GM19025 (cell line): ENCODE results near the gene PXDC1.

Source experiments
- ATAC-seq: cut with Tn5 transposase; IDR thresholded peaks from one replicate; pipeline ENCODE4 v1.9.1; 2021; ENCODE audit warnings: mild to moderate bottlenecking, low read depth, moderate library complexity; ENCODE audit not compliant: unreplicated experiment

Gene PXDC1

GRCh38 chr6:3719462-3720308 lies 31.8 kb downstream of the PXDC1 start:
- ATAC-seq: no peak

GRCh38 chr6:3718407-3718806 lies 33.1 kb downstream of the PXDC1 start:
- no peak for ATAC-seq

DNA sequence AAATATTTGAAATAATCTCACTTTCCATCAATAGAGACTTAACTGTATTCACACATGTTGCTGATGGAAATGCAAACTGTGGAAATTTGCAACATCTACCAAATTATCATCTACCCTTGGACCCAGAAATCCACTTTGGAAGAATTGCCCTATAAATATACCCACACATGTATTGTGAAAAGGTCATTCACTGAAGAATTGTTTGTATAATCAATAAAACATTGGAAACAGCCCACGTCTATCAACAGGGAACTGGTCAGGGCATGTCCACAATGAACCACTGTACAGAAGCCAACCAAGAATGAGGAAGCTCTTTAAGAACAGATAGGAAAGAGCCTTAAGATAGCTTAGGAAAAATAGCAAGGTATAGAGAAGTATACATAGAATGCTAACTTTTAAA lies 36.2 kb downstream of the PXDC1 start:
- no peak for ATAC-seq

GRCh38 chr6:3714768-3715167 lies 36.7 kb downstream of the PXDC1 start:
- ATAC-seq: no peak

DNA sequence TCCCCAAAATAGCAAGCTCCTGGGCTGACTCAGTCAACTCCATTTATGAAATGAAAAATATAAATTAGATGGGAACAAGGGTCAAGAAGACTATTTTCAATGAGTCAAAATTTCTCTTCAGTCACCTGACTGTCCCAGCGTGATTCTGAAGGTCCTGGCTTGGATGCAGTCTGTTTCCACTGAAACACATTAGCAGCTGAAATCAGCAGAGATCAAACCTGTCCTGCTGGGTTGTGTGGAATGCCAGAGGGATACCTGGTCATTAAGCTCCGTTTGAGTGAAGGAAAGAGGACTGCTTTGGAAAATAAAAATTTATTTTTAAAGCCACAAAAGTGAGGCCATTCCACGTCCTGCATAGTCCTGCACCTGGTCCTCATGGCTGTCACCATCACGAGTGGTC lies 37.4 kb downstream of the PXDC1 start:
- no peak for ATAC-seq

DNA sequence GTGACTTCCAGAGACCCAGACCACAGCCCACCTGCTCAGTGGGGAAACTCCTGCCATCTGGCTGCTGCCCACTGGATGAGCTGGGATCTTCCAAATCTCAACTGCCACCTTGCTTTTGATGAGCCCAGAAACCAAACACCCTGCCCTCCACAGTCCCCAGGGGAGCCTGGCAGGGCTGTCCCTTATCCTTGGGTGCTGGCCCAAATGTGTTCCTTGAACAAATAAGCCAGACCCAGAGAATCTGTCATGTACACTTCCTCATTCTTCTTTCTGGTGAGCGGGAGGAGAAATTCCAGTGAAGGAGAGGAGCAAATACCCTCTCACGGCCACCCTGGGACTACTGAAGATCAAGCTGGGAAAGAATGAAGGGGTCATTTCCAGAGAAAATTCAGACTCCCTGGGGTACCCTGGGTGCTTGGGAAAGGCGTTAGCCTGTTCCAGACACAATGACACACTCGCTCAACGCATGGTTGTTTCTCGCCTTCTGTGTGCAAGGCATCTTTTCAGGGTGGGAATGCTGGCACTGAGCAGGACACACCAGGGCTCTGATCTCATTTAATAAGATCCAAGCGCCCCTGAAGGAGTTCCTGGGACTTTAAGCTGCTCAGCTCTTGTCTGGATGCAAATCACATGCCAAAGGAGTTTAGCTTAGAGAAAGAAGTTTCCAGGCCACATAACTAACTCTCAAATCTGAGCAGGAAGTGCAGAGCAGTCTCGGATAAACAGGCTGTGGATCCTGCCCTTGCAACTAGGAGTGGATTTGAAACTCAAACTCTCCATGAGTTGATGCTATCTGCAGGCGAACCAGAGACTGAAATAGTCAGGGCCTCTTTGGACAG lies 38.5 kb downstream of the PXDC1 start:
- no peak for ATAC-seq

- ATAC-seq: no peak
These were observed 39.7 kb downstream of the PXDC1 start for GRCh38 chr6:3711776-3712175.

- no peak for ATAC-seq
These were observed 41.1 kb downstream of the PXDC1 start for GRCh38 chr6:3710403-3710802.

DNA sequence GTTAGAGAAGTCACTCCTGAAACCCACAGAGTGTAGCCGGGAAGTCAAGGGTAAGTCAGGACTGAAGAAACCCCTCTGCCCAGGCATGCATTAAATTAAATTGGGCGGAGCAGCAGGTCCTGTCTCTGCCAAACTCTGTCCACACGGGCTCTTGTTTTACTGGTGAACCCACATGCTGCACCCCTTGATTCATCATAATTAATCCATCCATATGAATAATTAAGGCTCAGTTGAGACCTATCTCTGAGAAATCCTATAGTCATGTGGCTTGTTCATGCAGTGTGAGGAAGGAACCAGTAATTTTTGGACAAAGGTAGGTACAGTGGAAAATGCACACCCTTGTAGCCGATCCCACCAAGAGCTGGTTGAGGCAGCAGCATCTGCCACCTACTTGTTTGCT lies 43.0 kb downstream of the PXDC1 start:
- no peak for ATAC-seq

DNA sequence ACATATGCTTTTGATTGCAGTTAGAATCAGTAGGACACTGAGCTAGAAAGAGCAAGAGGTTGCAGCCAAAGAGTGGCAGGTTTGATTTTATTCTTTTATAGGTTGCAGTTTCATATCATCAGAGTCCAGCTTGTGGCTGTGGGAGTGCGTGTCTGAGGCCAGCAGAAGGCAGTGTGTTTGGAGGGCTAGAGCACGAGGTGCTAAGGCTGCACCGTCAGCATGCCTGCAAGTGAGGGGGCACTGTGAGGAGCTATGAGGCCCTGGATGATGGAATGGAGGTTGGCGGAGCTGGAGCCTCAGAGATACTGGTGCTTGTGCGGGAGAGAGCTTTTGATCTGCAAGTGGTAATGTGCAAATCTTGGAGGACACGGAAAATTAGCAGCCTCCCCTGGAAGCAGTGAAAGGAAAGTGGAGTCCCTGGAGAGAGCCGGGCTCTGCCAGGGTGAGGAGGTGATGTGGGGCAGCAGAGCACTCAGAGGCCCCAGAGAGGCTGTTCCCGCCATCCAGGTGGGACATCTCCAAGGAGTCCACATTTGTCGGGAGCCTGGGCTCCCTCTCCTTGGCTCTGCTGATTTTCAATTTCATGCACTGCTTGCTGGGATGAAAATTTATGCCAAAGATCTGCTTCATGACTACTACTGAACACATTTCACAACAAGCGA lies 43.6 kb downstream of the PXDC1 start:
- ATAC-seq: no peak

- ATAC-seq: no peak
These were observed 44.5 kb downstream of the PXDC1 start for GRCh38 chr6:3707024-3707423.

DNA sequence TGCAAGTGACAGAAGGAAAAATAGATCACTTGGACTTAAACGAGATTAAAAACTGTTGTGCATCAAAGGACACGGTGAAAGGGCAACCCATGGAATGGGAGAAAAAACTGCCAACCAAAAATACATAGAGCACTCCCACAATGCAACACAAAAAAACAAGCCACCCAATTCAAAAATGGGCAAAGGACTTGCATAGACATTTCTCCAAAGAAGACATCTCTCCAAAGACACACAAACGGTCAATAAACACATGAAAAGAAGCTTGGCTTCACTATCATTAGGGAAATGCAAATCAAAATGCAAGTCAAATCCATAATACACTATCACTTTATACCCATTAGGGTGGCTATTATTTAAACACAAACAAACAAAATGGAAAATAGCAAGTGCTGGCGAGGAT lies 45.0 kb downstream of the PXDC1 start:
- no peak for ATAC-seq

DNA sequence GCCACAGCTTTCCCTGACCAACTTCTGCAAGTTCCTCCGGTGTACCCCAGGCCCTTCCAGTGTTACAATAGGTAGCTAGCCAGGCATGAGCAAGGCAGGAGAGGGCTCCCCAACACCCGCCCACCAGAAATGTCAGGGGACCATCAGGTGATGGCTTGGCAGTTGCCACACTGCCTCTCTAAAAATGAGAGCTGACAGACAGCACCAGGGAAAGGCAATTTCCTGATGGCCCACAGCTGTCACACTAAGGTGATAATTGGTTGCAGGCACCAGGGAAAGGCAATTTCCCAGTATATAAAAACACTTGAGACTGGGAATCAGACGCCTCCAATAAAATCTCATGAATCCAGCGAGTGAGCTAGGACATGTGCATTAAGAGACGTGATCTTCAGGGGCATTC lies 49.9 kb downstream of the PXDC1 start:
- ATAC-seq: no peak

DNA sequence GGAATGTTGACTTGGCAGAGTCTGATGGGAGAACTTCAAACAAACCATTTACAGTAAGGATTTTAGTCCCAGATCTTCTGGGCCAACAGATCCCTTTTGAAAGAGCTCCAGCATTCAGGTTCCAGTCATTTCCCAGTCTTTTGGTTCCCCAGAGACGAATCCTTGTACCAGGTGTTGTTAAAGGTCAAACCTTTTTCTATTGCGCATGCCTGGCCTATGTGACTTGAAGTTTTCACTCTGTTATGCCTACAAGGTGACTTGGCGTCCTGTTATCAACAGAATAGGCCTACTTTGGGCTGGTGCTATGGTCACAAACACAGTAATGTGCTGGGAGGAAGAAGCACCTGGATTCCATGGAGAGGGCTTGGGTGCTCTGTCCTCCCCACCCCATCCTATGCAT lies 52.3 kb downstream of the PXDC1 start:
- no peak for ATAC-seq

- ATAC-seq: no peak
These were observed 53.5 kb downstream of the PXDC1 start for GRCh38 chr6:3698021-3698420.

GRCh38 chr6:3697609-3698008 lies 53.9 kb downstream of the PXDC1 start:
- no peak for ATAC-seq

DNA sequence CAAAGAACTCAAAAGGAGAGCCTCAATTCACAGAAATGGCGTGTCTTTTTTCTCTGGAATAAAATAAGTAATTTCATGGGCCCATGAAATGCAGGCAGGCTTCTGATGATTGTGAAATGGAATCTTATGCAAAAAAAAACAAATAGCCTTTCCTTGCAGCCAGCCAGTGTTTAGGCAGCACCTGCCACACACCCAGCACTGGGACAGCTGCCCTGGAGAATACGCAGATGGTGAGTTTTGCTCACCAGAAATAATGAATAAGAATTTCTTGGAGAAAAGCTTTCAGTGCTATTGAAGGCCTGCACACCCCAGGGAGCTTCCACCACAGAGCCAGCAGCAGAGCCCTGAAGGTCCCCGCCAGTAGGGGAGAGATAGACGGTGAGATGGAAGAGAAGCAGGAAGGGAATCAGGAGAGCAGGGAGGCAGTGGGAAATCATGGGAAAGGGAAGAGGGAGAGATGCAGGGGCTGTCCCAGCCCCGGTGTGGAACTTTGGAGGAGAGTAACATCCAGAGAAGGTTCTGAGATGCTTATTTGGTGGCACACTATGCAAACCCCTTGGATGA lies 54.9 kb downstream of the PXDC1 start:
- no peak for ATAC-seq

GRCh38 chr6:3695065-3695817 lies 56.3 kb downstream of the PXDC1 start:
- ATAC-seq: no peak

DNA sequence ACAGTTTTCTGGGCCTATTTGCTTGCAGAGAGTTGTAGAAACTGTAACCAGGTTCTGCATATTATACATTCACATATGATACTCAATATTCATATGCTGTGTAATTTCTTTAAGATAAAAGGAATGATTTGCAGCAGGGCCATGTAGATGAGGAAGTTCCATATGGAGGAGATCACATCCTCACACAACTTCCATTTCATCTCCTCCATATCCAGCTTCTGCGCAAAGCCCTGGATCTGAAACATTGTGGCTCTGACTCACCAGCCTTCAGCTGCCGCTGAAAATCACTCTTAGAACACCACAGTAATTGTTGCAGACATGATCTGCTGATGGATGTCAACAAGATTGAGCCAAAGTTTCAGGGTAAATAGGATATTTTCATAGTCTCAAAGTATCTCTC lies 57.7 kb downstream of the PXDC1 start:
- no peak for ATAC-seq

DNA sequence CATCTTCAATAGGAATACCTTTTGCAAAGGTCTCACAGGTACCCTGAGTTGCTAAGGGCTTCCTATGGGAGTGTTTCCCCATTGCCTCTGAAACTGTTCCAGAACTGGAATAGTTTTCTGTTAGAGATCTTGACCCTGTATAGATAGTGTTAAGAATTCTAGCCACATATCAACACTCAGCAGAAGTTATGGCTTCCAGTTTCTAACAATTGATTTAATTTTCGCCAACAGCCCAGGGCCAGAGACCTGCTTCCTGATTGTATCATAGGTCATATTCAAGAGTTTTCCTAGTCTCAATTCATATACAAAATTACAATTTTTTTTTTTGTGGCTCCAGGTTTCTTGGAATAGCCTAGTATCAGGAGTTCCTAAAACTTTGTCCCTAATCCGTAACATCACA lies 61.0 kb downstream of the PXDC1 start:
- ATAC-seq: no peak
